ENCODE results near the gene ADGRL1. TPM values are rescaled to one million over a fixed set of nuclear protein-coding genes. Genes with fewer than 3 reads are reported as not detected.

The ADGRL1 gene
- total RNA-seq, 1 donor from 2014 or later: 12.4 TPM

DNA sequence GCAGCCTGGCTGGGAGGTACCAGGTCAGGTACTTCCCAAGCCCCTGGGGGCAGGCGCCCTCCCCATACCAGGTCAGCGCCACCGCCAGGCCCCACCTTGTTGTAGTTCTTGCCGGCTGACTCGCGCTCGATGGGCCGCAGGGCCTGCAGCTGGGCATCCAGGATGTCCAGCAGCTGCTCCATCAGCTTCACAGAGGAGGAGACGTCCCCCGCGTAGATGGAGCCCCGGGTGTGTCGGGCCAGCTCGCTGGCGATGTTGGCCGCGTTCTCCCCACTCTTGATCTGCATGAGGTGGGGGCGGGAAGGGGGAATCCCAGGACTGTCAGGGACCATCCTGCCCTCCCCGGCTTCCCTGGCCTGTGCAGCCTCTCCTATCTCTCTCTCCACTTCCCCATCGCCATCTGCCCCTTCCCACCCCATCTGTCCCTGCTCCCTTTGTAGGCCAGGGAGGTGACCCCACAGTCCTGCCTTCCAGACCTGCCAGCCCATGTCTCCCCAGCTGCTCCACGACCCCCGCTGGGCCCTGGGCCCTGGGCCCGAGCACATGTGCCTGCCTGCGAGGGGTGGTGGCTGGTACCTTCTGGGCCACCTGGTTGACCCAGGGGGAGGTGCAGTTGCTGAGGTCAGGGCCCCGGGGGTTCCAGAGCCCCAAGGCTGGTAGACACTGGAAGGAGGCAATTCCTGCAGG lies 45.8 kb downstream of the ADGRL1 start:
- H3K9me3 Mint-ChIP-seq: no peaks in the 10 kb centered on the region
- H3K27ac Mint-ChIP-seq: no peak overlapping the region
- H3K4me1 Mint-ChIP-seq (ENCODE audit: low read depth): no peaks in the 10 kb centered on the region
- intact Hi-C loops (cut with micrococcal nuclease): no loop called here
- no peaks in the 10 kb centered on the region for H3K27me3 Mint-ChIP-seq (ENCODE audit: insufficient read depth)
- H3K4me3 Mint-ChIP-seq: no peak overlapping the region
- no peaks in the 10 kb centered on the region for H3K36me3 Mint-ChIP-seq (ENCODE audit: low read depth)
- no peak for DNase-seq (ENCODE audit: low spot score)

DNA sequence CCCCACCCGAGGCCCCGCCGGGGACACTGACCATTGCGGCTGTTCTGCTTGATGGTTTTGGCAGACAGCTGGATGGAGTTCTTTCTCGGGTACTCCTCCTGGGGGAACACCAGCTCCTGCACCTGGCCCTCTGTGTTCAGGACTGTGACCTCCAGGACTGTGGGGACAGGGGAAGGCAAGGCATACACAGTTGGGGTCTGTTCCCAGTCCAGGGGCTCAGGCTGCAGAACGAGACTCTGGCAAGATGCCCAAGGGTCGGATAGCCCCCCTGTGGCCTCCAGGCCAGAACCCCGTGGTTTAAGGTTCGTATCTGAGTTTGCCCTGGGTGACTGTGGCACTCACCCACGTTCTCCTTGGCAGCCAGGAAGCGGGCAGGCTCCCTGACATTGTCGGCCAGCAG lies 46.9 kb downstream of the ADGRL1 start:
- Mint-ChIP-seq H3K36me3 (ENCODE audit: low read depth) (no peaks in the 10 kb centered on the region), H3K9me3 (no peaks in the 10 kb centered on the region), H3K27ac (no peak overlapping the region), H3K4me3 (no peak overlapping the region), H3K4me1 (ENCODE audit: low read depth) (no peaks in the 10 kb centered on the region), H3K27me3 (ENCODE audit: insufficient read depth) (no peaks in the 10 kb centered on the region)
- intact Hi-C loops (cut with micrococcal nuclease): no loop called here
- DNase-seq (ENCODE audit: low spot score): no peak

GRCh38 chr19:14158276-14159023 lies 47.5 kb downstream of the ADGRL1 start:
- intact Hi-C loops (cut with micrococcal nuclease): no loop called here
- Mint-ChIP-seq H3K9me3 (no peaks in the 10 kb centered on the region), H3K27me3 (ENCODE audit: insufficient read depth) (no peaks in the 10 kb centered on the region), H3K27ac (no peak overlapping the region), H3K4me3 (no peak overlapping the region), H3K36me3 (ENCODE audit: low read depth) (no peaks in the 10 kb centered on the region), H3K4me1 (ENCODE audit: low read depth) (no peaks in the 10 kb centered on the region)
- DNase-seq (ENCODE audit: low spot score): no peak

DNA sequence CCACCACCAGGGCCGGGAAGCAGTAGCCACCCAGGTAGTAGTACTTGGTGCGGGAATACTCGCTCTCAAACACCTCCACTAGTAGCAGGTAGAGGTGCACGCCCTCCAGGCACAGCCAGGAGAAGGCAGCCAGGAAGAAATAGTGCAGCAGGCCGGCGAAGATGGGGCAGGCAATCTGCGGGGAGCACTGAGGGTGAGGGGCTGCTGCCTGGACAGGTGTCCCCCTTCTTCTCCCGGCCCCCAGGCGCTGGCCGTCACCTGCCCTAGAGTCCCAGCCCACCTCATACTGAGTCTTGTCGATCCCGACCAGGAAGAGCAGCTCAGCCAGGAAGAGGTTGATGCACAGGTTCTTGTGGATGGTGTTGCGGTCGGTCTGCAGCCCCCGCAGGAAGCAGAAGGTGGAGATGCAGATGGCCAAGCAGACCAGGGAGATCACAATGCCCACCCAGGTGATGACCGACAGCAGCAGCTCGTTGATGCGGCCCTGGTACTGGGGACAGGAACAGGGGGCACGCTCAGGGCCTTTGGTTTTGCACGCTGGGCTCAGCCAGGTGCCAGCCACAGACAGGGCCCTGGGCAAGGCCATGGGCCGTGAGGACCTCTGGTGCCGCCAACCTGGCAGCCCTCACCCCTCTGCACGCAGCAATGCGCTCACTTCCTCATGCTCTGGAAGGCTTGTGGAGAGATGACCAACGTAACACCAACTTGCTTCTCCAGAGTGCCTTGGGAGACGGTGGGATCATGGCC lies 48.8 kb downstream of the ADGRL1 start:
- Mint-ChIP-seq H3K27ac (no peak overlapping the region), H3K27me3 (ENCODE audit: insufficient read depth) (no peaks in the 10 kb centered on the region), H3K4me3 (no peak overlapping the region), H3K9me3 (no peaks in the 10 kb centered on the region), H3K4me1 (ENCODE audit: low read depth) (no peaks in the 10 kb centered on the region), H3K36me3 (ENCODE audit: low read depth) (peaks cover 3% of the 10 kb centered on the region)
- intact Hi-C loops (cut with micrococcal nuclease): no loop called here
- DNase-seq (ENCODE audit: low spot score): no peak

DNA sequence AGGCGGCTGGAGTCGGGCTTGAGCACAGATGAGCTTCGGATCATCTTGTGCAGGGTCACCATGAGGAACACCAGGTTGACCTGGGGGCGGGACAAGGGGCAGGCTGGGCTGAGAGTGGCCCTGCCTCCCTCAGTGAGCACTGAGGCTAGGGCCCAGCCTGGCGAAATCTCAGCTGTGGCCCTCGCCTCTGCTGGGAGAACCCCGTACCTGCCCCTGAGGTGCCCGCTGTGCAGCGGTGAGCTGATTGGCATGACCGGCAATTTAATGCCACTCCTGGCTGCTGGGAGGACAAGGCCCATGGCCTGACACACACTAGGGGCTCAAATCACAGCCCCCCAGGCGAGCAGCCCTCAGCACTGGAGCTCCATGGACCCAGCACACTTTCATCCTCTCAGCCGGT lies 49.8 kb downstream of the ADGRL1 start:
- Mint-ChIP-seq H3K4me1 (ENCODE audit: low read depth) (no peaks in the 10 kb centered on the region), H3K27me3 (ENCODE audit: insufficient read depth) (no peaks in the 10 kb centered on the region), H3K27ac (no peak overlapping the region), H3K9me3 (no peaks in the 10 kb centered on the region), H3K36me3 (ENCODE audit: low read depth) (peaks cover 8% of the 10 kb centered on the region), H3K4me3 (no peak overlapping the region)
- intact Hi-C loops (cut with micrococcal nuclease): no loop called here
- no peak for DNase-seq (ENCODE audit: low spot score)

DNA sequence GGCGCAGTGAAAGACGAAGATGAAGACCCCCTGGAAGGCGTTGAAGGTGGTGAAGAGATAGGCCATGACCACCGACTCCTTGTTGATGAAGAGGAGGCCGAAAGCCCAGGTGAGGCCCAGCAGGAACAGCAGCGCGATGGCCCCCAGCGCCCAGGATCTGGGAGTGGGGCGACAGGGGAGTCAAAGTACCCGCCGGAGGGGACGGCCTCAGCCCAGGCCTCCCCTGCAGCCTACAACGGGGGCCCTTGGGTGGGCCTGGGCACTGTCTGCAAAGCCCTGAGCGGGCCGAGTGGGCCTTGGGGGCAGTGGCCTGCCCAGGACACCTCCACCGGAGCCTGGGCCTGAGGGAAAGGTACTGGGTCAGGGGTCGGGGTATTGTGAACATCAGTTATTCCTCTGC lies 50.6 kb downstream of the ADGRL1 start:
- DNase-seq (ENCODE audit: low spot score): no peak
- no peaks in the 10 kb centered on the region for H3K4me1 Mint-ChIP-seq (ENCODE audit: low read depth)
- intact Hi-C loops (cut with micrococcal nuclease): no loop called here
- H3K9me3 Mint-ChIP-seq: no peaks in the 10 kb centered on the region
- peaks cover 8% of the 10 kb centered on the region for H3K36me3 Mint-ChIP-seq (ENCODE audit: low read depth)
- no peaks in the 10 kb centered on the region for H3K27me3 Mint-ChIP-seq (ENCODE audit: insufficient read depth)
- H3K27ac Mint-ChIP-seq: peak overlapping the region; percentile 31
- H3K4me3 Mint-ChIP-seq: no peak overlapping the region

GRCh38 chr19:14152713-14153112 lies 53.3 kb downstream of the ADGRL1 start:
- Mint-ChIP-seq H3K27me3 (ENCODE audit: insufficient read depth) (no peaks in the 10 kb centered on the region), H3K4me3 (no peak overlapping the region), H3K27ac (peak overlapping the region; percentile 61), H3K4me1 (ENCODE audit: low read depth) (peaks cover 15% of the 10 kb centered on the region), H3K9me3 (no peaks in the 10 kb centered on the region), H3K36me3 (ENCODE audit: low read depth) (peaks cover 9% of the 10 kb centered on the region)
- intact Hi-C loops (cut with micrococcal nuclease): no loop called here
- no peak for DNase-seq (ENCODE audit: low spot score)

GRCh38 chr19:14150770-14151661 lies 55.0 kb downstream of the ADGRL1 start:
- intact Hi-C loops (cut with micrococcal nuclease): no loop called here
- H3K36me3 Mint-ChIP-seq (ENCODE audit: low read depth): peaks cover 9% of the 10 kb centered on the region
- H3K4me3 Mint-ChIP-seq: no peak overlapping the region
- H3K27ac Mint-ChIP-seq: no peak overlapping the region
- H3K27me3 Mint-ChIP-seq (ENCODE audit: insufficient read depth): no peaks in the 10 kb centered on the region
- H3K4me1 Mint-ChIP-seq (ENCODE audit: low read depth): peaks cover 20% of the 10 kb centered on the region
- H3K9me3 Mint-ChIP-seq: no peaks in the 10 kb centered on the region
- no peak for DNase-seq (ENCODE audit: low spot score)

GRCh38 chr19:14150041-14150769 lies 55.8 kb downstream of the ADGRL1 start:
- intact Hi-C loops (cut with micrococcal nuclease): no loop called here
- Mint-ChIP-seq H3K4me3 (peak overlapping the region; percentile 78), H3K9me3 (no peaks in the 10 kb centered on the region), H3K27me3 (ENCODE audit: insufficient read depth) (no peaks in the 10 kb centered on the region), H3K36me3 (ENCODE audit: low read depth) (peaks cover 9% of the 10 kb centered on the region), H3K27ac (peak overlapping the region; percentile 97), H3K4me1 (ENCODE audit: low read depth) (peaks cover 28% of the 10 kb centered on the region)
- no peak for DNase-seq (ENCODE audit: low spot score)

- H3K27ac Mint-ChIP-seq: peak overlapping the region; percentile 97
- peaks cover 9% of the 10 kb centered on the region for H3K36me3 Mint-ChIP-seq (ENCODE audit: low read depth)
- H3K4me1 Mint-ChIP-seq (ENCODE audit: low read depth): peaks cover 29% of the 10 kb centered on the region
- H3K4me3 Mint-ChIP-seq: peak overlapping the region; percentile 78
- H3K27me3 Mint-ChIP-seq (ENCODE audit: insufficient read depth): no peaks in the 10 kb centered on the region
- DNase-seq (ENCODE audit: low spot score): peak; percentile 33
- no peaks in the 10 kb centered on the region for H3K9me3 Mint-ChIP-seq
- intact Hi-C loops (cut with micrococcal nuclease): loop anchor here (1.0 kb wide), 1 partner anchor 12 kb away; no protein-coding TSS in a partner anchor
Observed at GRCh38 chr19:14149509-14149994, 56.4 kb downstream of the ADGRL1 start.

- Mint-ChIP-seq H3K4me3 (peak overlapping the region; percentile 78), H3K9me3 (no peaks in the 10 kb centered on the region), H3K36me3 (ENCODE audit: low read depth) (peaks cover 9% of the 10 kb centered on the region), H3K27me3 (ENCODE audit: insufficient read depth) (no peaks in the 10 kb centered on the region), H3K4me1 (ENCODE audit: low read depth) (peaks cover 29% of the 10 kb centered on the region), H3K27ac (peak overlapping the region; percentile 97)
- DNase-seq (ENCODE audit: low spot score): no peak
- intact Hi-C loops (cut with micrococcal nuclease): loop anchor here (1.0 kb wide), 1 partner anchor 12 kb away; no protein-coding TSS in a partner anchor
Observed at GRCh38 chr19:14148751-14149410, 57.1 kb downstream of the ADGRL1 start.

Measured in activated T-helper 1 cell treated with anti-CD3 and anti-CD28 coated beads, Interleukin-12 subunit alpha, Interleukin-12 subunit beta, Interleukin-2, Interleukin-4 antibody, amounts not matched to agents 30 ng/mL and 10 ng/mL and 1 ng/mL, durations not matched to agents 14 hours and 24 hours and 36 hours (primary cell).